ENCODE results near the gene ZNF729.
"Not testable (repeated sequence)": the region's sequence is repeated elsewhere in the genome, so short reads cannot be mapped to it uniquely, and the experiment has no call there.

ZNF729 gene

DNA sequence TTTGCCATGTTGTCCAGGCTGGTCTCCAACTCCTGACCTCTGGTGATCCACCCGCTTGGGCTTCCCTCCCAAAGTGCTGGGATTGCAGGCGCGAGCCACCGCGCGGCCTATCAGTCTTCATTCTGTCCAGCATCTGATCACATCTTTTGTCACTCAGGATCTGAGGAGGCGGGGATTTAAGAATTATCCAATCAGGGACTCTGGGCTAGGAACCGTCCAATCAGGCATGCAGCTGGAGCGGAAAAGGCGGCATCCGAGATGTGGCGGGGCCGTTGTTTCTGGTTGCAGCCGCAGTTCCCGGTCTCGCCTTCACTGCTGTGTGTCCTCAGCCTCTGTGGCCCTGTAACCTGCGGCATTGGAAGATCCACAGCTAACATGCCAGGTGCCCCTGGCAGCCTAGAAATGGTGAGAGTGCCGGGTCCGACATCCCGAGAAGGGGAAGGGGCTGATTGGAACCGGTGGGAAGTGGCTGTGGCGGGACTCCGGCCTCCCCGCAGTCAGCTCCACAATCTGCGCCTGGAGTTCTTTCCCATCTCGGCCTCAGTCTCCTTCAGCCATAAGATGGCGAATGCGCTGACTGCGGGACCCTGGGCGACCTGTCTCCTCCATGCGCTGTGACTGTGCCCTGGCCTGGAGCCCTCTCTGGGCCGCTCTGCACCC, at the start of gene ZNF729:
Gene ZNF729 (plus strand): TSS at position 291 of the 660 bp plus-strand sequence. CDS start 85 bp downstream, at position 376.
- DNase-seq (ENCODE audit: extremely low read depth in 1 of 2, low read depth in 1 of 2): no peak

DNA sequence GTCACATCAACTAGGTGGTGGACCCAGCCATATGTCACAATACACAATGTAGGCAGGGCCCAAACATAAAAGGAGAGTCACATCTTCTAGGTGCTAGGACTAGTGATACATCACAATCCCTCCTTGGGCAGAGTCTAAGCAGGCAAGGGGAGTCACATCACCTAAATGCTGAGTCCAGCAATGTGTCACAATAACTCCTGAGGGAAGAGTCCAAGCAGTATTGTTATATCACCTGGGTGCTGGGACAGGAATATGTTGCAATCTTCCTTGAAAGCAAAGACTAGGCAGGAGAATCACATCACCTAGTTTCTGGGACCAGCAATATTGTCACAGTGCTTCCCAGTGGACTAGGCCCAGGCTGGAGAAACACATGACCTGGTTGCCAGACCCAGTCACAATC, 29.4 kb upstream of the ZNF729 start:
- no peak for DNase-seq (ENCODE audit: extremely low read depth in 1 of 2, low read depth in 1 of 2)

DNA sequence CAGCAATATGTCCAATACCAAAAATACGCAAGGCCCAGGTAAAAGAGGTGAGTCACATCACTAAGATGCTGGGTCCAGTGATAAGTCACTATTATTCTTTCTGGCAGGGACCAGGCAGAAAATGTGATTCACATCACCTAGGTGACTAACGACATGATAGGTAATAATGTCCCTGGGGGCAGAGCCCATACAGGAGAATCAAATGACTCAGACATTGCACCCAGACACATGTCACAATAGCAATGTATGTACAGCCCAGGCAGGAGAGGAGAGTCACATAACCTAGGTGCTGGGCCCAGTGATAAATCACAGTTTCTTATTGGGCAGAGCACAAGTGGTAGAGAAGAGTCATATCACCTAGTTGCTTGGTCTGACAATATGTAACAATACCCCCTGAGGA, 28.9 kb upstream of the ZNF729 start:
- no peak for DNase-seq (ENCODE audit: extremely low read depth in 1 of 2, low read depth in 1 of 2)

DNA sequence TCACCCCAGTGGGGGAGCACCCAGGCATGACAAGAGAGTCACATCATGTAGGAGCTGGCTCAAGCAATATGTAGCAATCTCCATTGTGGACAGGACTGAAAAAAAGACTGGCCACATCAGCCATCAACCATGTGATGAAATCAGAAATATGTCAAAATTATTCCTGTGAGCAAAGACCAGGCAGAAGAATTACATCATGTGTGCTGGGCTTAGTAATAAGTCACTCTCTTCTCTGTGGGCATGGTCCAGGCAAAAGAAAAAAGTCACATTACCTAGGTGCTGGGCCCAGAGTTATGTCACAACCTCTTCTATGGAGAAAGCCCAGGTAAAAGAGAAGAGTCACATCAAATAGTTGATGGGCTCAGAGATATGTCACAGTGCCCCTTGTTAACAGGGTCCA, 28.3 kb upstream of the ZNF729 start:
- no peak for DNase-seq (ENCODE audit: extremely low read depth in 1 of 2, low read depth in 1 of 2)

DNA sequence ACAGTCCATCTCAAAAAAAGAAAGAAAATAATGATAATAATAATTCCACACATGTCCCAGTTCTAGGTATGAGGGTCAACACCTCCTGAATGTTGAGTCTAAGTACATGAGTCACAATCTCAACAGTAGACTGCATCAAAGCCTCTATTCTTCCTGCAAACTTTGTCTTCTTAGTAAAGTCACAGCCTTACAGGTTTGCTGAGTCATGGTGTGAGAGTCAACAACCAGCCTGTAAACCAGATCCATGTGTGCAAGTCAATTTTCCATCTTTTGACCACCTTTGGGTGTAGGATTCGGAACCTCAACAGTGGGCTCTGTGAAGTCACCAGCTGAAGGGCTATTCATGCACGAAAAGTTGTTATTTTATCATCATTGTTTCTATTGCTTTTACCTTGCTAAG, 25.7 kb upstream of the ZNF729 start:
- DNase-seq (ENCODE audit: extremely low read depth in 1 of 2, low read depth in 1 of 2): no peak

DNA sequence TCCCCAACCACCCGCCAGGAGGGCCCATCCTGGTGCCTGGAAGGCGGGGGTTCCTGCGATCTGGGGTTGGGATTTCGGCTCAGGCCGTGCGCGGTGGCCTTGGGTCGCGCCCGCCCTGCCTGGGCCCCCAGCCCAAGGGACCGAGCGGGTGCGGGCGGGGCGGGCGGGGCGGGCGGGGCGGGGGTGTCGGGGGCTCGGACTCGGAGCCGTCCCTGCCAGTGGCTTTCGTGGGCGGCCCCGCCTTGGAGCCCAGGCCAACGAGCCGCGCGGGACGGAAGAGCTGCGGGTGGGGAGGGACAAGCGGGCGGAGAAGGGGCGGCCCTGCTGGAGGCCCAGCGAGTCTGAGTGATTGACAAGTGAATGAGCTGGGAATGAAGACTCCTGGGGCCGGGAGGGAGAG, 24.6 kb upstream of the ZNF729 start:
- DNase-seq (ENCODE audit: extremely low read depth in 1 of 2, low read depth in 1 of 2): no peak

DNA sequence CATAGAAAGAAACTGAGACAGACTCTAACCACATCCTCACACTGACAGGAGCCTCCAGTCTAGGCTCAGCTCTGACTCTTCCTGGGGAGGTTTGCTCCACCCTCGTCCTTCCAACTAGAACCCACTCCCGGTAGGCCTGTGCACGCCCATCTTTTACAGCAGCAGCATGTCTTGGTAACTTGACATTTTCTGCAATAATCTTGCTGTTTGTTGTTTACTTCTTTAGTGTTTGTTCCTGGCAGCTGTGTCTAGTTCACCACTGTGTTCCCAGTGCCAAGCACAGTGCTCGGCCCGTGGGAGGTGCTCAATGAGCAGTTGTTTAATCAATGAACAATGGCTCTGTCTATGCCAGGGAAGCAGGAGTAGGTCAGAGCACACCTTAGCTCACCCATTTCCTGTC, 23.1 kb upstream of the ZNF729 start:
- DNase-seq (ENCODE audit: extremely low read depth in 1 of 2, low read depth in 1 of 2): no peak

DNA sequence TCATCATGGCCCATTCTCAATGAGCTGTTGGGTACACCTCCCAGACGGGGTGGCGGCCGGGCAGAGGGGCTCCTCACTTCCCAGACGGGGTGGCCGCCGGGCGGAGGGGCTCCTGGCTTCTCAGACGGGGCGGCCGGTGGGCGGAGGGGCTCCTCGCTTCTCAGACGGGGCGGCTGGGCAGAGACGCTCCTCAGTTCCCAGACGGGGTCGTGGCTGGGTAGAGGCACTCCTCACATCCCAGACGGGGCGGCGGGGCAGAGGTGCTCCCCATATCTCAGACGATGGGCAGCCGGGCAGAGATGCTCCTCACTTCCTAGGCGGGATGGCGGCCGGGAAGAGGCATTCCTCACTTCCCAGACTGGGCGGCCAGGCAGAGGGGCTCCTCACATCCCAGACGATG, 35.3 kb downstream of the ZNF729 start:
- not testable (repeated sequence) for DNase-seq (ENCODE audit: extremely low read depth in 1 of 2, low read depth in 1 of 2)

DNA sequence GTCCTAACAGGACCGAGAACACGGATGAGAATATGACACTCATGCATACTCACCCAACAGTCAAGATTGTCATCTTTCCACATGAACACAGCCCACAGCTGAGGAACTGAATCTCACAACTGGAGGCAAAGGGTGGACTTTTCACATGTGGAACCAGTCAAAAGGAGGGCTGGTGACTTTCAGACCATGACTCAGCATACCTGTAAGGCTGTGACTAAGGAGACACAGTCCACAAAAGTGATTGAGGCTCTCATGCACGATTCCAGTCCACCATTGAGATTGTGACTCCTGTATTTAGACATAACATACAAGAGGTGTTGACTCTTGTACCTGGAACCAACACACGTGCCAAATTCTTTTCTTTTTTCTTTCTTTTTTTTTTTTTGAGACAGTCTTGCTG, 40.0 kb downstream of the ZNF729 start:
- no peak for DNase-seq (ENCODE audit: extremely low read depth in 1 of 2, low read depth in 1 of 2)

DNA sequence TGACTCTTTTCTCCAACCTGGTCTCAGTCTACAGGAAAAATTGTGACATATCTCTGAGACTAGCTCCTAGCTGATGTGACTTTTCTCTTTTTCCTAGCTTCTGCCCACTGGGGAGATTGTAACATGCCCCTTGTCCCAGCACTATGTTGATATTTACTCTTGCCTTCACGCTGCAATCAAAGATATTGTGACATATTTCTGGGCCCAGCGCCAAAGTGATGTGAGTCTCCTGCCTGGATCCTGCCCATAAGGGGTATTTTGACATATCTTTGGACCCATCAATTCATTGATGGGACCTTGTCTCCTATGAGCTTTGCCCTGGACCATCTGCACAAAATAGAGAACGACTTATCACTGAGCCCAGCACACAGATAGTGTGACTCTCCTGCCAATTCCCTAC, 41.1 kb downstream of the ZNF729 start:
- no peak for DNase-seq (ENCODE audit: extremely low read depth in 1 of 2, low read depth in 1 of 2)

DNA sequence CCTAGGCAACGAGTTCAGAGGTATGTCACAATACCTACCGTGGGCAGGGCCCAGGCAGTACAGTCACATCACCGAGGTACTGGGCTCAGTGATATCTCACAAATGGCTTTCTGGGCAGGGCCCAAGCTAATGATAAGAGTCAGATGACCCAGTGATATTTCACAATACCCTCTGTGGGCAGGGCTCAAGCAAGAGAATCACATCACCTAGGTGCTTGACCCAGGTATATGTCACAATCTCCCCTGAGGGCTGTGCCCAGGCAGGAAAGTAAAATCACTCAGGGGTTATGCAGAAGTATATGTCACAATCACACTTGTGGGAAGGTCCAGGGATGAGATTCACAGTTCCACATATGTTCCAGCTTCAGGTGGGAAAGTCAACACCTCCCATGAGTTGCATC, 45.3 kb downstream of the ZNF729 start:
- DNase-seq (ENCODE audit: extremely low read depth in 1 of 2, low read depth in 1 of 2): no peak

DNA sequence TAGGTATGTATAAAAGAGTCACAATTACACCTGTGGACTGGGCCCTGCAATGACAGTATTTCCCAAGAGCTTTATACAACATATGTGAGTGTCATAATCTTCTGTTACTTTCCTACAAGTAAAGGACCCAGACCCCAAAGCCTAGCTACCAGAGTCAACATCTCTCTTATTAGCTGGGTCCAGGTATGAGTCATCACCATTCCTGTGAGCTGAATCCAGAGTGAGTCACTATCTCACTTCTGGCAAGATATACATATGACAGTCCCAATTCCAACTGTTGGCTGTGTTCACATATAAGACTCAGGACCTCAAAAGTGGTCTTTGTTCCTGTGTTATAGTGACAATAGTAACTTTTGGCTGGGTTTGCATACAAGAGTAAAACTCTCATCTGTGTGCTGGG, 46.7 kb downstream of the ZNF729 start:
- DNase-seq (ENCODE audit: extremely low read depth in 1 of 2, low read depth in 1 of 2): no peak

DNA sequence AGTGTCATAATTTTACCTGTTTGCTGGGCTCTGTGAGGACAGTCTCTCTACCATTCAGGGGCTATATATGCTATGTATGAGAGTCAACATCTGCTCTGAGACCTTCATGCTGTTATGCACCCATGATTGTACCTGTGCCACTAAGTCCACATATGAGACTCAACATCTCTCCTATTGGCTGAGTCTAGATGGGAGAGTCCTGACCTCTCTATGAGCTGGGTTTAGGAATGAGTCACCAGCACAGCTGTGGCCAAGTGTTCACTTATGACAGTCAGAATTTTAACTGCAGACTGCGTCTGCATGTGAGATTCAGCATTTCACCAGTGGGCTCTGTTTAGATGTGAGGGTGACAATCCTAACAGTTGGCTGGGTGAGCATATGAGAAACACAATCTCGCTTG, 49.5 kb downstream of the ZNF729 start:
- DNase-seq (ENCODE audit: extremely low read depth in 1 of 2, low read depth in 1 of 2): no peak

DNA sequence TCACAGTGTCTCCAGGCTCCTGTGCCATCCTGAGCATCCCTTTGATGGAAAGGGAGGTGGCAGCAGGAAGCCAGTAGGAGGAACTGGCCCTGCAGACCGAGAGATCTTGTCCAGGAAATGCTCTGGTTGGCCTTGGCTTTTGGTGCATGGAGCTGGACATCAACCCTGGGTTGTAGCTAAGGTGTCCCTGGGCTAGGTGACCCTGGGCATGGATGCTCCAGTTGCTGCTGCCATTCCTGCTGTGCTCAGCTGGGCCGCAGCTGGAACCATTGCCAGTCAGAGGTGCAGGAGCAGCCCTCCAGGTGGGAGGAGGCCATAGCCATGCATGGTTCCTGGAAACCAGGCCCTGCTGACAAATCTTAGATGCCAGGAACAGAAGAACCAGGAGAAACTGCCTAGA, 68.4 kb downstream of the ZNF729 start:
- no peak for DNase-seq (ENCODE audit: extremely low read depth in 1 of 2, low read depth in 1 of 2)
